KOPT-K1 (cell line): Measurements from ENCODE around the gene TSKU.
A peak's percentile ranks its signal among the peaks of the same experiment; 100 is the strongest.

Experiments
- H3K27ac ChIP-seq: fragments of 200-600 bp; sonication (generic); 2 replicates; pipeline ENCODE4 v1.5.1; 2016; ENCODE audit warnings: antibody characterized with exemption, mild to moderate bottlenecking, low read depth, low read length; ENCODE audit not compliant: poor library complexity, severe bottlenecking
- H3K36me3 ChIP-seq: fragments of 200-600 bp; sonication (generic); 2 replicates; pipeline ENCODE4 v1.5.1; 2017; ENCODE audit warnings: antibody characterized with exemption, mild to moderate bottlenecking, low read length, moderate library complexity; ENCODE audit not compliant: insufficient read depth
- H3K9me3 ChIP-seq: fragments of 200-600 bp; sonication (generic); 2 replicates; pipeline ENCODE4 v1.5.1; 2017; ENCODE audit warnings: antibody characterized with exemption, low read length, mild to moderate bottlenecking; ENCODE audit not compliant: insufficient read depth, poor library complexity, severe bottlenecking

TSKU gene

GRCh38 chr11:76772783-76773106 is 10.4 kb upstream of the TSKU start:
- peaks cover 15% of the 10 kb centered on the region for H3K9me3 ChIP-seq
- no peaks in the 10 kb centered on the region for H3K36me3 ChIP-seq
- H3K27ac ChIP-seq = no peak overlapping the region

GRCh38 chr11:76773921-76774361 is 9.2 kb upstream of the TSKU start:
- Histone ChIP-seq H3K27ac (no peak overlapping the region), H3K36me3 (no peaks in the 10 kb centered on the region), H3K9me3 (peaks cover 15% of the 10 kb centered on the region)

- H3K9me3 ChIP-seq = peaks cover 15% of the 10 kb centered on the region
- no peaks in the 10 kb centered on the region for H3K36me3 ChIP-seq
- no peak overlapping the region for H3K27ac ChIP-seq
Measured at GRCh38 chr11:76776472-76776871, 6.7 kb upstream of the TSKU start.

- Histone ChIP-seq H3K27ac (no peak overlapping the region), H3K36me3 (no peaks in the 10 kb centered on the region), H3K9me3 (peaks cover 15% of the 10 kb centered on the region)
Measured at GRCh38 chr11:76777305-76777704, 5.9 kb upstream of the TSKU start.

- Histone ChIP-seq H3K9me3 (peaks cover 15% of the 10 kb centered on the region), H3K27ac (no peak overlapping the region), H3K36me3 (no peaks in the 10 kb centered on the region)
Measured at GRCh38 chr11:76777876-76778275, 5.3 kb upstream of the TSKU start.

GRCh38 chr11:76778874-76779273 is 4.3 kb upstream of the TSKU start:
- H3K9me3 ChIP-seq = peaks cover 15% of the 10 kb centered on the region
- H3K27ac ChIP-seq = no peak overlapping the region
- H3K36me3 ChIP-seq = no peaks in the 10 kb centered on the region

GRCh38 chr11:76781046-76781801 is 1.9 kb upstream of the TSKU start:
- Histone ChIP-seq H3K27ac (no peak overlapping the region), H3K36me3 (no peaks in the 10 kb centered on the region)

GRCh38 chr11:76781807-76782530 is 1.2 kb upstream of the TSKU start:
- Histone ChIP-seq H3K27ac (peak overlapping the region; percentile 47), H3K36me3 (no peaks in the 10 kb centered on the region), H3K9me3 (peaks cover 4% of the 10 kb centered on the region)

More at GRCh38 chr11:76781046-76781801, 1.9 kb upstream of the TSKU start:
- H3K9me3 ChIP-seq = peaks cover 11% of the 10 kb centered on the region

GRCh38 chr11:76782531-76783293 is 444 bp upstream of the TSKU start:
- no peaks in the 10 kb centered on the region for H3K36me3 ChIP-seq
- peak overlapping the region; percentile 47 for H3K27ac ChIP-seq
- no peaks in the 10 kb centered on the region for H3K9me3 ChIP-seq

GRCh38 chr11:76783896-76784813 is 999 bp downstream of the TSKU start:
- H3K27ac ChIP-seq = no peak overlapping the region
- no peaks in the 10 kb centered on the region for H3K9me3 ChIP-seq
- H3K36me3 ChIP-seq = no peaks in the 10 kb centered on the region

- Histone ChIP-seq H3K9me3 (no peaks in the 10 kb centered on the region), H3K27ac (no peak overlapping the region), H3K36me3 (no peaks in the 10 kb centered on the region)
Measured at GRCh38 chr11:76785513-76785912, 2.4 kb downstream of the TSKU start.

- H3K36me3 ChIP-seq = no peaks in the 10 kb centered on the region
- H3K9me3 ChIP-seq = no peaks in the 10 kb centered on the region
- H3K27ac ChIP-seq = no peak overlapping the region
Measured at GRCh38 chr11:76786016-76786415, 2.9 kb downstream of the TSKU start.

- Histone ChIP-seq H3K27ac (no peak overlapping the region), H3K9me3 (peaks cover under 1% of the 10 kb centered on the region), H3K36me3 (no peaks in the 10 kb centered on the region)
Measured at GRCh38 chr11:76786441-76787014, 3.4 kb downstream of the TSKU start.

- peaks cover 6% of the 10 kb centered on the region for H3K9me3 ChIP-seq
- H3K36me3 ChIP-seq = no peaks in the 10 kb centered on the region
- no peak overlapping the region for H3K27ac ChIP-seq
Measured at GRCh38 chr11:76787271-76787670, 4.1 kb downstream of the TSKU start.
